K562 (cell line): ENCODE results near the gene MON2. TPM values are rescaled to one million over a fixed set of nuclear protein-coding genes. Genes with fewer than 3 reads are reported as not detected.
A peak's percentile ranks its signal among the peaks of the same experiment; 100 is the strongest.

Experiments used
- CBFA2T2 ChIP-seq: fragments of 450-650 bp; conservative IDR thresholded peaks from 2 replicates; pipeline ENCODE4 v1.6.1; 2017; ENCODE audit warnings: mild to moderate bottlenecking
- CBX3 ChIP-seq, 2 experiments: IDR thresholded peaks; 1 replicate in 1 of 2; 2 replicates in 1 of 2; pipeline ENCODE4 v1.6.1; 2012; ENCODE audit warnings: inconsistent platforms in 2 of 2, low read length in 2 of 2, borderline replicate concordance in 1 of 2, control low read depth in 1 of 2
- CCAR2 ChIP-seq: fragments of 200-400 bp; formaldehyde crosslinking; IDR thresholded peaks from 2 replicates; pipeline ENCODE4 v1.6.1; 2017; ENCODE audit warnings: mild to moderate bottlenecking, low read depth, low read length
- CHD1 ChIP-seq: fragments of 200-600 bp; sonication (generic); IDR thresholded peaks from one replicate; pipeline ENCODE4 v1.6.1; 2012; ENCODE audit warnings: mild to moderate bottlenecking, moderate library complexity, low read length, inconsistent platforms
- CREBBP ChIP-seq: IDR thresholded peaks from one replicate; pipeline ENCODE4 v1.6.1; 2012; ENCODE audit warnings: low read depth, mild to moderate bottlenecking, control low read depth, inconsistent platforms, low read length
- ELF1 ChIP-seq: fragments of 200-800 bp; sonication (Bioruptor generic); IDR thresholded peaks from 2 replicates; pipeline ENCODE4 v1.6.1; 2016; ENCODE audit warnings: missing genetic modification characterization, missing compliant biosample characterization
- KLF13 ChIP-seq: fragments of 450-650 bp; IDR thresholded peaks from 2 replicates; pipeline ENCODE4 v1.6.1; 2016; ENCODE audit warnings: missing genetic modification characterization, low read depth, mild to moderate bottlenecking, missing compliant biosample characterization, moderate library complexity, borderline replicate concordance
- LARP7 ChIP-seq: fragments of 450-650 bp; IDR thresholded peaks from 2 replicates; pipeline ENCODE4 v1.6.1; 2016
- POLR2G ChIP-seq: fragments of 200-400 bp; formaldehyde crosslinking; IDR thresholded peaks from 2 replicates; pipeline ENCODE4 v1.6.1; 2017; ENCODE audit warnings: low read depth, mild to moderate bottlenecking, antibody characterized with exemption, low read length, moderate library complexity
- SETDB1 ChIP-seq: IDR thresholded peaks from one replicate; pipeline ENCODE4 v1.6.1; 2012; ENCODE audit warnings: low read length, control low read depth, inconsistent platforms
- SIRT6 ChIP-seq: IDR thresholded peaks from one replicate; pipeline ENCODE4 v1.6.1; 2012; ENCODE audit warnings: low read depth, mild to moderate bottlenecking, control low read depth, inconsistent platforms, low read length, moderate library complexity
- SMARCB1 ChIP-seq: IDR thresholded peaks from 2 replicates; pipeline ENCODE4 v1.6.1; 2011; ENCODE audit warnings: improper control_type of control experiment, low read depth; ENCODE audit not compliant: insufficient read length
- THRAP3 ChIP-seq: fragments of 450-650 bp; IDR thresholded peaks from 2 replicates; pipeline ENCODE4 v1.6.1; 2016; ENCODE audit warnings: mild to moderate bottlenecking, inconsistent platforms, borderline replicate concordance
- ZBTB1 ChIP-seq: sonication (generic); formaldehyde crosslinking; IDR thresholded peaks from 2 replicates; pipeline ENCODE4 v1.8.1; 2023; ENCODE audit warnings: missing genetic modification reagents, low read depth, mild to moderate bottlenecking, borderline replicate concordance
- ZBTB17 ChIP-seq: fragments of 450-650 bp; formaldehyde crosslinking; IDR thresholded peaks from 2 replicates; pipeline ENCODE4 v1.4.0; 2020; ENCODE audit warnings: mild to moderate bottlenecking
- ZNF175 ChIP-seq: fragments of 200-800 bp; sonication (Bioruptor generic); IDR thresholded peaks from 2 replicates; pipeline ENCODE4 v1.6.1; 2016; ENCODE audit warnings: low read depth, mild to moderate bottlenecking, missing genetic modification characterization, missing compliant biosample characterization
- ZNF274 ChIP-seq: IDR thresholded peaks from 2 replicates; pipeline ENCODE4 v1.6.1; 2011; ENCODE audit warnings: low read depth, mild to moderate bottlenecking, low read length, moderate library complexity, borderline replicate concordance
- ZNF76 ChIP-seq: fragments of 250-450 bp; sonication (Bioruptor Pico); IDR thresholded peaks from 2 replicates; pipeline ENCODE4 v1.4.0; 2020; ENCODE audit warnings: mild to moderate bottlenecking, moderate library complexity, borderline replicate concordance
- polyA plus RNA-seq, 8 experiments: library from polyadenylated mRNA; depleted of rRNA in 4 of 8; stranded (reverse) in 5 of 8; unstranded in 3 of 8; fragments of >200 nt; fragmentation: Nextera tagmentation in 2 of 8; fragmentation: Illumina TruSeq in 1 of 8; extraction: Ambion mirVana in 2 of 8; extraction: Trizol in 1 of 8; gene quantifications; 2 replicates each; pipeline versions ENCODE4 v1.2.1 to v1.2.3, GENCODE V29; 2011 to 2014; ENCODE audit warnings: inconsistent platforms in 1 of 8, missing spikeins in 1 of 8
- total RNA-seq, 7 experiments: library from RNA; depleted of rRNA in 6 of 7; stranded (reverse); fragments of >200 nt in 6 of 7; fragmentation: Illumina TruSeq in 2 of 7; extraction: Trizol in 2 of 7; gene quantifications; 2 replicates each; pipeline versions ENCODE4 v1.2.1 to v1.2.3, GENCODE V29; 2011 to 2021; ENCODE audit warnings: low replicate concordance in 1 of 7
- TF ChIP-seq, protein P1 (sequence below): fragments of 450-650 bp; formaldehyde crosslinking; IDR thresholded peaks from 2 replicates; pipeline ENCODE4 v1.4.0; 2020; ENCODE audit warnings: mild to moderate bottlenecking, moderate library complexity
- TF ChIP-seq, protein P2 (sequence below): sonication (generic); formaldehyde crosslinking; IDR thresholded peaks from 2 replicates; pipeline ENCODE4 v1.8.0; 2022; ENCODE audit warnings: mild to moderate bottlenecking, missing genetic modification reagents
- TF ChIP-seq, protein P3 (sequence below): sonication (generic); formaldehyde crosslinking; IDR thresholded peaks from 2 replicates; pipeline ENCODE4 v1.8.1; 2022; ENCODE audit warnings: missing genetic modification reagents
- TF ChIP-seq, protein P4 (sequence below): fragments of 450-650 bp; formaldehyde crosslinking; IDR thresholded peaks from 2 replicates; pipeline ENCODE4 v1.4.0; 2022; ENCODE audit warnings: mild to moderate bottlenecking, moderate library complexity
- TF ChIP-seq, protein P5 (sequence below): sonication (generic); formaldehyde crosslinking; IDR thresholded peaks from 2 replicates; pipeline ENCODE4 v1.8.0; 2022; ENCODE audit warnings: missing genetic modification reagents, mild to moderate bottlenecking, moderate library complexity, borderline replicate concordance

MON2 gene
- total and polyA plus RNA-seq, 9 of the 15 experiments (the other 6 are each of a cell fraction or from before 2014, with no cell fraction given), result 3.6 to 31.6 (median 16.8) TPM

DNA sequence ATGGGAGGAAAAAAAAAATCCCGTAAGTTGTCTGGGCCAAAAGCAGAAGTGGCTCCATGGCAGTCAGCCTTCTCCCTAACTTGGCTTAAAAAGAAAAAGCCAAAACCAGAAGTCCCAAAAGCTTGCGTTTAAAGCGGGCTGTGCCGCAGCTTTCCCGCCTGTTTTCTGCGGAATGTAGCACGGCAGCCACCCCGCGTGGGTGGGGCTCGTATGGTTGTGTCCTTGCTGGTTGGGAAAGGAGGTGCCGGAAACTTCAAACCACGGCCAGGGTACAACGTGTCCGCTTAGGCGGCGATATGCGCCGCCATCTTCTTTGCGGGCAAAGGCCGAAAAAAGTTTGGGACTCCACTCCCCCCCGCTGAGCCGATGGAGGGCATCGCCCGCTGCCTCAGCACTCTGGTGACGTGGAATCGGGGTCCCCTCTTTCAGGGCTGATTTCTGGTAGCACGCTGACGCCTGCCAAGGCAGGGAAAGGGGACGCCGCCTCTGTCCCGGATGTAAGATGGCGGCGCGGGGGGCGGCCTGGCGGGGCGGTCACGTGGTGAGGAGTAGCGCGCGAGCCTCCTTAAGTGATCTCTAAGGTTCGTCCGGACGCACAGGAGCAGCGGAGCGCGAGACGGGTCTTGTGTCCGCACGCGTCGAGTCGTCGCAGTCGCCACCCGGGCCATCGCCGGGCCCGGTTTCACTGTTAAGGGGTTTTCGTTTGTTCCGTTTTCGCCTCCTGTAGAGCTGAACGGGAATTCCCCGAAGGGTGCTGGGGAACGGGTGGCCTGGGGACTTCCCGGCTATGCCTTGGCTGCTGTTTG is 135.8 kb downstream of the MON2 start (continued):
- TF ChIP-seq CBFA2T2, result peak; percentile 69
- TF ChIP-seq, protein P1, sequence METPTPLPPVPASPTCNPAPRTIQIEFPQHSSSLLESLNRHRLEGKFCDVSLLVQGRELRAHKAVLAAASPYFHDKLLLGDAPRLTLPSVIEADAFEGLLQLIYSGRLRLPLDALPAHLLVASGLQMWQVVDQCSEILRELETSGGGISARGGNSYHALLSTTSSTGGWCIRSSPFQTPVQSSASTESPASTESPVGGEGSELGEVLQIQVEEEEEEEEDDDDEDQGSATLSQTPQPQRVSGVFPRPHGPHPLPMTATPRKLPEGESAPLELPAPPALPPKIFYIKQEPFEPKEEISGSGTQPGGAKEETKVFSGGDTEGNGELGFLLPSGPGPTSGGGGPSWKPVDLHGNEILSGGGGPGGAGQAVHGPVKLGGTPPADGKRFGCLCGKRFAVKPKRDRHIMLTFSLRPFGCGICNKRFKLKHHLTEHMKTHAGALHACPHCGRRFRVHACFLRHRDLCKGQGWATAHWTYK, result peak; percentile 80; the same call in 1 of the 2 replicates
- no peak for TF ChIP-seq THRAP3
- TF ChIP-seq, protein P2, sequence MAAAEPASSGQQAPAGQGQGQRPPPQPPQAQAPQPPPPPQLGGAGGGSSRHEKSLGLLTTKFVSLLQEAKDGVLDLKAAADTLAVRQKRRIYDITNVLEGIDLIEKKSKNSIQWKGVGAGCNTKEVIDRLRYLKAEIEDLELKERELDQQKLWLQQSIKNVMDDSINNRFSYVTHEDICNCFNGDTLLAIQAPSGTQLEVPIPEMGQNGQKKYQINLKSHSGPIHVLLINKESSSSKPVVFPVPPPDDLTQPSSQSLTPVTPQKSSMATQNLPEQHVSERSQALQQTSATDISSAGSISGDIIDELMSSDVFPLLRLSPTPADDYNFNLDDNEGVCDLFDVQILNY (CRISPR knock-in tag), result 0 out of 2 replicates have a peak, but pooled peaks have one; percentile 31
- no peak for TF ChIP-seq CCAR2
- no peak for TF ChIP-seq SIRT6
- peak; percentile 85 for TF ChIP-seq ZBTB17 (CRISPR knock-in tag)
- TF ChIP-seq, protein P3, sequence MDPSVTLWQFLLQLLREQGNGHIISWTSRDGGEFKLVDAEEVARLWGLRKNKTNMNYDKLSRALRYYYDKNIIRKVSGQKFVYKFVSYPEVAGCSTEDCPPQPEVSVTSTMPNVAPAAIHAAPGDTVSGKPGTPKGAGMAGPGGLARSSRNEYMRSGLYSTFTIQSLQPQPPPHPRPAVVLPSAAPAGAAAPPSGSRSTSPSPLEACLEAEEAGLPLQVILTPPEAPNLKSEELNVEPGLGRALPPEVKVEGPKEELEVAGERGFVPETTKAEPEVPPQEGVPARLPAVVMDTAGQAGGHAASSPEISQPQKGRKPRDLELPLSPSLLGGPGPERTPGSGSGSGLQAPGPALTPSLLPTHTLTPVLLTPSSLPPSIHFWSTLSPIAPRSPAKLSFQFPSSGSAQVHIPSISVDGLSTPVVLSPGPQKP (CRISPR knock-in tag), result no peak
- TF ChIP-seq CREBBP, result no peak
- no peak for TF ChIP-seq ZNF274
- no peak for TF ChIP-seq LARP7
- TF ChIP-seq ELF1 (tag), result peak; percentile 76
- TF ChIP-seq, protein P4, sequence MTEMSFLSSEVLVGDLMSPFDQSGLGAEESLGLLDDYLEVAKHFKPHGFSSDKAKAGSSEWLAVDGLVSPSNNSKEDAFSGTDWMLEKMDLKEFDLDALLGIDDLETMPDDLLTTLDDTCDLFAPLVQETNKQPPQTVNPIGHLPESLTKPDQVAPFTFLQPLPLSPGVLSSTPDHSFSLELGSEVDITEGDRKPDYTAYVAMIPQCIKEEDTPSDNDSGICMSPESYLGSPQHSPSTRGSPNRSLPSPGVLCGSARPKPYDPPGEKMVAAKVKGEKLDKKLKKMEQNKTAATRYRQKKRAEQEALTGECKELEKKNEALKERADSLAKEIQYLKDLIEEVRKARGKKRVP (CRISPR knock-in tag), result peak; percentile 75; the same call in 1 of the 2 replicates
- TF ChIP-seq CBX3 (IDR thresholded peaks at IDR 0.05; ENCODE audit: borderline replicate concordance in 1 of 2, low read length in 2 of 2), result peak in 1 of 2 experiments; percentile 47; a peak in 1 of 3 replicates
- no peak for TF ChIP-seq SMARCB1
- peak; percentile 56; the same call in 1 of the 2 replicates for TF ChIP-seq ZNF76 (CRISPR knock-in tag)
- TF ChIP-seq, protein P5, sequence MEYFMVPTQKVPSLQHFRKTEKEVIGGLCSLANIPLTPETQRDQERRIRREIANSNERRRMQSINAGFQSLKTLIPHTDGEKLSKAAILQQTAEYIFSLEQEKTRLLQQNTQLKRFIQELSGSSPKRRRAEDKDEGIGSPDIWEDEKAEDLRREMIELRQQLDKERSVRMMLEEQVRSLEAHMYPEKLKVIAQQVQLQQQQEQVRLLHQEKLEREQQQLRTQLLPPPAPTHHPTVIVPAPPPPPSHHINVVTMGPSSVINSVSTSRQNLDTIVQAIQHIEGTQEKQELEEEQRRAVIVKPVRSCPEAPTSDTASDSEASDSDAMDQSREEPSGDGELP (CRISPR knock-in tag), result peak; percentile 91
- TF ChIP-seq ZNF175 (CRISPR knock-in tag), result peak; percentile 91
- TF ChIP-seq CHD1, result peak; percentile 50
- TF ChIP-seq ZBTB1 (CRISPR knock-in tag), result peak; percentile 71
- peak; percentile 91 for TF ChIP-seq POLR2G
- TF ChIP-seq SETDB1, result no peak
- TF ChIP-seq KLF13 (tag), result peak; percentile 49; the same call in 1 of the 2 replicates
